ENCODE results near the gene MCC.

MCC gene

DNA sequence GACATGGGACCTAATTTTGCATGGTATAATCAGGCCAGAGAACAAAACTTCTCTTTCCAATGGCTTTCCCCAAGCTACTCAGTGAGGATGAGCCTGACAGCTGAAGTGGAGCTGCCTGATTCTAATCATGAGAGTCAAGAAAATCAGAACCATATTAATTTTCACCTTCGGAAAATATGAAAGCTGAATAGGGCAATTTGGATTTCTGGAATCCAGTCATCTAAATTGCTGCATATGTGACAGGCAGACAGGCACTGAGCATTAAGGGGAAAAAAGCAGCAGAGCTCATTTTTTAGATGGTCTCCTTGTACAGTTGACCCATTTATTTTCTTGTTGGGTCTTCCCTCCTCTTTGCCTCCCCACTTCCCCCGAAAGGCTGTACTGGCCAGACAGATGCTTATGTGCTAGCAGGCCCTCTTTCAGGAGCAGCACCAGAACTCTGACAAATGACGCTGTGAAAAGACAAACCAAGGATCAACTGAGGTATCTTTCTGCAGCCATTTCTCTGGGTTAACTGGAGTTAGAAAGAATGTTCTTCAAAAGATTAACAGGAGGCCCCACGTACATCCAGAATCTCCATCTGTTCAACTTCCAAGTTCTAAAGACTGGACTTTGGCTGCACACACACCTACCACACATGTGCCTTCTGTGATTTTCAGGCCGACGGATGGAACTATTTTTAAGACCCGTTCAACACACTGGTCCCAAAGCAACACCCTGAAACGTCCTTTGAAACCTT is 336.4 kb downstream of the MCC start:
- H3K27ac Mint-ChIP-seq = peak overlapping the region; percentile 93
- H3K4me1 Mint-ChIP-seq = peaks cover 60% of the 10 kb centered on the region
- H3K36me3 Mint-ChIP-seq (ENCODE audit: low read depth) = no peaks in the 10 kb centered on the region

DNA sequence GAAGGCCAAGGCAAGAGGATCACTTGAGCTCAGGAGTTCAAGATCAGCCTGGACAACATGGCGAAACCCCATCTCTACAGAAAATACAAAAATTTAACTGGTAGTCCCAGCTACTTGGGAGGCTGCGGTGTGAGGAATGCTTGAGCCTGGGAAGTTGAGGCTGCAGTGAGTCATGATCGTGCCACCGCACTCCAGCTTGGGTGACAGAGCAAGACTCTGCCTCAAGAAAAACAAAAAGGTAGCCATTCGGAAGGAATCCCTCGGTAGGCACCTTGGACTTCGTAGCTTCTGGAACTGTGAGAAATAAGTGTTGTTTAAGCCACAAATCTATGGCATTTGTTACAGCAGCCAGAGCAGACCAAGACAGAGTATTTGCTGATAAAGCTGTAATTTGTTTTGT is 337.4 kb downstream of the MCC start:
- H3K36me3 Mint-ChIP-seq (ENCODE audit: low read depth) = no peaks in the 10 kb centered on the region
- peaks cover 70% of the 10 kb centered on the region for H3K4me1 Mint-ChIP-seq
- no peaks in the 10 kb centered on the region for H3K27me3 Mint-ChIP-seq (ENCODE audit: low read depth, poor library complexity)
- TF ChIP-seq, protein P1, sequence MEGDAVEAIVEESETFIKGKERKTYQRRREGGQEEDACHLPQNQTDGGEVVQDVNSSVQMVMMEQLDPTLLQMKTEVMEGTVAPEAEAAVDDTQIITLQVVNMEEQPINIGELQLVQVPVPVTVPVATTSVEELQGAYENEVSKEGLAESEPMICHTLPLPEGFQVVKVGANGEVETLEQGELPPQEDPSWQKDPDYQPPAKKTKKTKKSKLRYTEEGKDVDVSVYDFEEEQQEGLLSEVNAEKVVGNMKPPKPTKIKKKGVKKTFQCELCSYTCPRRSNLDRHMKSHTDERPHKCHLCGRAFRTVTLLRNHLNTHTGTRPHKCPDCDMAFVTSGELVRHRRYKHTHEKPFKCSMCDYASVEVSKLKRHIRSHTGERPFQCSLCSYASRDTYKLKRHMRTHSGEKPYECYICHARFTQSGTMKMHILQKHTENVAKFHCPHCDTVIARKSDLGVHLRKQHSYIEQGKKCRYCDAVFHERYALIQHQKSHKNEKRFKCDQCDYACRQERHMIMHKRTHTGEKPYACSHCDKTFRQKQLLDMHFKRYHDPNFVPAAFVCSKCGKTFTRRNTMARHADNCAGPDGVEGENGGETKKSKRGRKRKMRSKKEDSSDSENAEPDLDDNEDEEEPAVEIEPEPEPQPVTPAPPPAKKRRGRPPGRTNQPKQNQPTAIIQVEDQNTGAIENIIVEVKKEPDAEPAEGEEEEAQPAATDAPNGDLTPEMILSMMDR (IDR thresholded peaks at IDR 0.05) = no peak
- DNase-seq = no peak
- no peak overlapping the region for H3K27ac Mint-ChIP-seq
- no peaks in the 10 kb centered on the region for H3K9me3 Mint-ChIP-seq
- H3K4me3 Mint-ChIP-seq = no peak overlapping the region

More for the DNA sequence above, 336.4 kb downstream of the MCC start:
- Mint-ChIP-seq H3K9me3 (no peaks in the 10 kb centered on the region), H3K4me3 (no peak overlapping the region), H3K27me3 (ENCODE audit: low read depth, poor library complexity) (no peaks in the 10 kb centered on the region)
- no peak for DNase-seq
- TF ChIP-seq, protein P1 (IDR thresholded peaks at IDR 0.05) = no peak

DNA sequence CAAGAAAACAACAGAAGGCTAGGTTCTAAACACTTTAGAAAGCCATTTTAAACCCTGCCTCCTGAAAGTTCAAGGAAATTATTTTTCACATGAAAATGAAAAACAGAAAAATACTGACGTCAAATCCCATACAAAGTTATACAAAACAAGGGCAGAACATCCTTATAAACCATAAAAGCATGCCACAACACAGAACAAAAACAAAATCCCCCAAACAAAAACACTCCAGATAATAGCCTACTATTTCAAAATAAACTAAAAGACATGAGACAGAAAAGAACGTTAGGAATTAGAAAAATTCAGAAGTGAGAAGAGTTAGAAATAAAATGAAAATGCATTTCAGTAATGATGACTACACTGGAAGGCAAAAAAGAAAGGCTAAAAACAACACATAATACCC is 338.0 kb downstream of the MCC start:
- TF ChIP-seq, protein P1 (IDR thresholded peaks at IDR 0.05) = no peak
- peaks cover 74% of the 10 kb centered on the region for H3K4me1 Mint-ChIP-seq
- peaks cover 5% of the 10 kb centered on the region for H3K36me3 Mint-ChIP-seq (ENCODE audit: low read depth)
- no peaks in the 10 kb centered on the region for H3K9me3 Mint-ChIP-seq
- peaks cover 2% of the 10 kb centered on the region for H3K27me3 Mint-ChIP-seq (ENCODE audit: low read depth, poor library complexity)
- peak overlapping the region; percentile 85 for H3K27ac Mint-ChIP-seq
- no peak for DNase-seq
- H3K4me3 Mint-ChIP-seq = no peak overlapping the region

DNA sequence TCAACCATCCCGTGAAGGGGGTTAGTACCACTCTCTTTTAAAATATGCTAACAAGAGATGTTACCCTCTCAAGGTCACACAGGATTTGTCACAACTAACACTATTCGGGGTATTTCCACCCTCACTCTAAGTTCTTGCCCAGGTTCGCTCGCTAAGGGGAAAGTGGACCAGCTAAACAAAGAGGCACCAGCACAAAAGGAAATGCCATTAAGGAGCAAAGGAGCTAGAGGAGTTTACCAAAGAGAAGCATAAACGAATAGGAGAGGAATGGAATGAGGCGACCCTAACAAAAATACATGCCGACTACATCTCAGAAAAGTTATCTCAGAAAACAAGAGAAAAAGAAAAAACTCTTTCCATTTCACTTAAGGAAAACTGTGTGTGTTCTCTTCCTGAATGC is 340.7 kb downstream of the MCC start:
- DNase-seq = no peak
- Mint-ChIP-seq H3K27me3 (ENCODE audit: low read depth, poor library complexity) (peaks cover 2% of the 10 kb centered on the region), H3K4me3 (no peak overlapping the region), H3K4me1 (peaks cover 56% of the 10 kb centered on the region), H3K9me3 (no peaks in the 10 kb centered on the region), H3K36me3 (ENCODE audit: low read depth) (peaks cover 13% of the 10 kb centered on the region), H3K27ac (no peak overlapping the region)
- TF ChIP-seq, protein P1 (IDR thresholded peaks at IDR 0.05) = no peak

DNA sequence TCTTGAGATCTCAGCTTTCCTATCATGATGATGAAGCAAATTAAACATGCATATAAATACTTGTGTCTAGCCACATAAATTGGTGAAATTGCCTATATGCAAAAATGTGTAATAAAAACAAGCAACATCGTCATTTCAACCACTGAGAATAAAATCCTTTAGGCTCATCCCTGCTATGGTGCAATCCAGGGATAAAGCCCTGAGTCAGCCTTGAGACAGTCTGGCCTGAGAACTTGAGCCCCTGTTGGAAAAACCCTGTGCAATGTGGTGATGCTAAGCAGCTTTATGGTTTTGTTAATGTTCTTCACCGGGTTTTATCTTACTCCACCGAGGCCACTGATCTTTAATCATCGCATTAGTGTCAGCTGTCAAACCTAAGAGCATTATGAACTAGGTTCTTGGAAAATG is 341.1 kb downstream of the MCC start:
- no peak for DNase-seq
- H3K9me3 Mint-ChIP-seq = no peaks in the 10 kb centered on the region
- H3K4me1 Mint-ChIP-seq = peaks cover 51% of the 10 kb centered on the region
- H3K36me3 Mint-ChIP-seq (ENCODE audit: low read depth) = peaks cover 13% of the 10 kb centered on the region
- H3K27me3 Mint-ChIP-seq (ENCODE audit: low read depth, poor library complexity) = peaks cover 2% of the 10 kb centered on the region
- H3K27ac Mint-ChIP-seq = peak overlapping the region; percentile 46
- TF ChIP-seq, protein P1 (IDR thresholded peaks at IDR 0.05) = no peak
- no peak overlapping the region for H3K4me3 Mint-ChIP-seq
